Smooth muscle cell (in vitro differentiated cells): ENCODE data around the gene HELZ. TPM values are rescaled to one million over a fixed set of nuclear protein-coding genes. Genes with fewer than 3 reads are reported as not detected.

ENCODE experiments used
- DNase-seq: peaks from one replicate; lab custom pipeline; 2025; ENCODE audit not compliant: unreplicated experiment; lab: John Stamatoyannopoulos, UW
- H2AFZ ChIP-seq: fragments of 200-600 bp; sonication (generic); 2 replicates; pipeline ENCODE4 v1.6.0; 2016; ENCODE audit warnings: antibody characterized with exemption, low read depth, mild to moderate bottlenecking
- H3F3A ChIP-seq: fragments of 200-600 bp; sonication (generic); 2 replicates; pipeline ENCODE4 v1.6.0; 2017; ENCODE audit warnings: antibody characterized with exemption, low read depth
- H3K27ac ChIP-seq: fragments of 200-600 bp; sonication (generic); 2 replicates; pipeline ENCODE4 v1.5.1; 2016; ENCODE audit warnings: low read depth, mild to moderate bottlenecking
- H3K27me3 ChIP-seq: fragments of 200-600 bp; sonication (generic); 2 replicates; pipeline ENCODE4 v1.6.1; 2016; ENCODE audit warnings: low read depth, mild to moderate bottlenecking
- H3K36me3 ChIP-seq: fragments of 200-600 bp; sonication (generic); 2 replicates; pipeline ENCODE4 v1.5.1; 2016; ENCODE audit warnings: low read depth
- H3K4me1 ChIP-seq: fragments of 200-600 bp; sonication (generic); 2 replicates; pipeline ENCODE4 v1.5.1; 2016; ENCODE audit warnings: low read depth
- H3K4me2 ChIP-seq: fragments of 200-600 bp; sonication (generic); 2 replicates; pipeline ENCODE4 v1.6.0; 2016; ENCODE audit warnings: mild to moderate bottlenecking
- H3K4me3 ChIP-seq: fragments of 200-600 bp; sonication (generic); 2 replicates; pipeline ENCODE4 v1.5.1; 2016; ENCODE audit warnings: mild to moderate bottlenecking
- H3K79me2 ChIP-seq: fragments of 200-600 bp; sonication (generic); 2 replicates; pipeline ENCODE4 v1.6.0; 2016; ENCODE audit warnings: low read depth, mild to moderate bottlenecking
- H3K9ac ChIP-seq: fragments of 200-600 bp; sonication (generic); 2 replicates; pipeline ENCODE4 v1.6.0; 2016; ENCODE audit warnings: low read depth
- H3K9me3 ChIP-seq: fragments of 200-600 bp; sonication (generic); replicated peaks from 2 replicates; pipeline ENCODE4 v1.5.1; 2016; ENCODE audit warnings: low read depth
- H4K20me1 ChIP-seq: fragments of 200-600 bp; sonication (generic); 2 replicates; pipeline ENCODE4 v1.6.0; 2016; ENCODE audit warnings: low read depth
- WGBS: methylation state at CpG from one replicate; pipeline ENCODE4 v1.1.7; 2016; ENCODE audit warnings: low lambda C conversion rate; 5-methylcytosine and 5-hydroxymethylcytosine counted together
- polyA plus RNA-seq: library from polyadenylated mRNA; unstranded; fragments of >200 nt; fragmentation: Nextera tagmentation; extraction: Ambion mirVana; gene quantifications from 2 replicates; pipeline ENCODE4 v1.2.1, GENCODE V29; 2016
- total RNA-seq: library from RNA; depleted of rRNA; stranded (reverse); fragments of >200 nt; gene quantifications from 2 replicates; pipeline ENCODE4 v1.2.3, GENCODE V29; 2014
- TF ChIP-seq, protein P1 (sequence below): fragments of 200-600 bp; sonication (generic); IDR thresholded peaks from 2 replicates; pipeline ENCODE4 v1.5.1; 2017; ENCODE audit warnings: borderline replicate concordance, mild to moderate bottlenecking, antibody characterized with exemption; ENCODE audit not compliant: insufficient read depth, poor library complexity, severe bottlenecking

Gene HELZ
- total and polyA plus RNA-seq, 2 experiments from 2014 or later: 18.8 to 34.4 TPM

- Histone ChIP-seq H4K20me1 (peaks cover 11% of the 10 kb centered on the region), H3K4me2 (no peak overlapping the region), H2AFZ (no peak overlapping the region), H3K9me3 (no peaks in the 10 kb centered on the region), H3K4me1 (no peaks in the 10 kb centered on the region), H3K27ac (no peak overlapping the region), H3K79me2 (no peaks in the 10 kb centered on the region), H3K9ac (no peak overlapping the region), H3K36me3 (peaks cover 17% of the 10 kb centered on the region), H3K4me3 (no peak overlapping the region), H3K27me3 (no peaks in the 10 kb centered on the region), H3F3A (peaks cover 4% of the 10 kb centered on the region)
- TF ChIP-seq, protein P1, sequence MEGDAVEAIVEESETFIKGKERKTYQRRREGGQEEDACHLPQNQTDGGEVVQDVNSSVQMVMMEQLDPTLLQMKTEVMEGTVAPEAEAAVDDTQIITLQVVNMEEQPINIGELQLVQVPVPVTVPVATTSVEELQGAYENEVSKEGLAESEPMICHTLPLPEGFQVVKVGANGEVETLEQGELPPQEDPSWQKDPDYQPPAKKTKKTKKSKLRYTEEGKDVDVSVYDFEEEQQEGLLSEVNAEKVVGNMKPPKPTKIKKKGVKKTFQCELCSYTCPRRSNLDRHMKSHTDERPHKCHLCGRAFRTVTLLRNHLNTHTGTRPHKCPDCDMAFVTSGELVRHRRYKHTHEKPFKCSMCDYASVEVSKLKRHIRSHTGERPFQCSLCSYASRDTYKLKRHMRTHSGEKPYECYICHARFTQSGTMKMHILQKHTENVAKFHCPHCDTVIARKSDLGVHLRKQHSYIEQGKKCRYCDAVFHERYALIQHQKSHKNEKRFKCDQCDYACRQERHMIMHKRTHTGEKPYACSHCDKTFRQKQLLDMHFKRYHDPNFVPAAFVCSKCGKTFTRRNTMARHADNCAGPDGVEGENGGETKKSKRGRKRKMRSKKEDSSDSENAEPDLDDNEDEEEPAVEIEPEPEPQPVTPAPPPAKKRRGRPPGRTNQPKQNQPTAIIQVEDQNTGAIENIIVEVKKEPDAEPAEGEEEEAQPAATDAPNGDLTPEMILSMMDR: no peak
- no peak for DNase-seq
Measured at GRCh38 chr17:67162771-67163170, 82.2 kb downstream of the HELZ start.

- no peak overlapping the region for H3K4me2 ChIP-seq
- no peaks in the 10 kb centered on the region for H3K9me3 ChIP-seq
- no peak for DNase-seq
- H3K4me3 ChIP-seq: no peak overlapping the region
- no peaks in the 10 kb centered on the region for H3K4me1 ChIP-seq
- no peak overlapping the region for H3K9ac ChIP-seq
- peaks cover 11% of the 10 kb centered on the region for H3K36me3 ChIP-seq
- 97% methylated on average over 3 of the region's 3 CpGs for WGBS
- H4K20me1 ChIP-seq: peaks cover 11% of the 10 kb centered on the region
- H3K27ac ChIP-seq: no peak overlapping the region
- H2AFZ ChIP-seq: no peak overlapping the region
- H3K27me3 ChIP-seq: no peaks in the 10 kb centered on the region
- TF ChIP-seq, protein P1: no peak
- H3F3A ChIP-seq: peaks cover 4% of the 10 kb centered on the region
- H3K79me2 ChIP-seq: no peaks in the 10 kb centered on the region
Measured at GRCh38 chr17:67161573-67161972, 83.4 kb downstream of the HELZ start.

GRCh38 chr17:67160791-67161190, 84.2 kb downstream of the HELZ start:
- Histone ChIP-seq H3K36me3 (peaks cover 11% of the 10 kb centered on the region), H3K9ac (no peak overlapping the region), H3K9me3 (no peaks in the 10 kb centered on the region), H3K79me2 (no peaks in the 10 kb centered on the region), H4K20me1 (peaks cover 11% of the 10 kb centered on the region), H3F3A (peaks cover 4% of the 10 kb centered on the region), H3K4me1 (no peaks in the 10 kb centered on the region), H3K4me3 (no peak overlapping the region), H3K27ac (no peak overlapping the region), H2AFZ (no peak overlapping the region), H3K4me2 (no peak overlapping the region), H3K27me3 (no peaks in the 10 kb centered on the region)
- DNase-seq: no peak
- WGBS: 94% methylated on average over 8 of the region's 8 CpGs
- TF ChIP-seq, protein P1: no peak

DNA sequence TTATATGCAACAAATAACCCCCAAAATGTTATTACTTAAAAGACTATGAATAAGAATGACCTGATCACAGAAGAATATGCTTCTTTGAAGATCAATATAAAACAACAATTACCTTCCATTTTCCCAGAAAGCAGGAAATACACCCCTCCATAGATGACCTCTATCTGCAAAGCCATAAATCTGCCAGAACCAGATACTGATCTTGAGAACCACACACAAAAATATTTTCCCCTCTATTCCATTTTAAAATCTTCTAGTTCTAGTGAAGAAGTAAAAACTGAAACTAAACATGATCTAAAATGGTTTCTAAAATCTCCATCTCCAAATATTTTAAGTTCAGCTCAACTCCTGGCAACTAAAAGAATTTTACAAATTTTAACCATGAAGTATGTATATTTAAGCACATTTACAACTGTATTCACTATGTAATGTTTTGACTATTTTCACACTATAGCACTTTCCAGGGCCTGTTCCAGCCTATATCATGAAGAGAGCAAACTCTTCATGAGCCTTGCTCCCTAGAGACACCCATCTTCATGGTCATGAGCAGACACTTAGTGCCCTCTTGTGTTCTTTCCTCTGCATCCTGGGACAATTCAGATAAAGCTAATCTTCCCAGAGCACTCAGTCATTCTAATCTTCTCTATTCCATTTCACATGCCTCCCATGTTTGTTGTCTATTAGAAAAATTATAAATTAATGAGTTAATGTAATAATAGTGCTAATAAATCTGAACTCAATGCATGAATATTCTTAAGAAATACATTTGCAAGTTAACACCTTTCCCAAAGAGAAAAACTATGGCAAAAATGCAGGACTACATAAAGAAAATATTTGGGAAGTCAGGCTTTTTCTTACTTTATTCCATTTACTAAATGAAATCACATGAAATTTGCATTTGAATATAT, 87.0 kb downstream of the HELZ start:
- H3K9ac ChIP-seq: no peak overlapping the region
- no peak for DNase-seq

More for the DNA sequence above, 87.0 kb downstream of the HELZ start:
- peaks cover 20% of the 10 kb centered on the region for H4K20me1 ChIP-seq
- TF ChIP-seq, protein P1: no peak
- no peak overlapping the region for H3K27ac ChIP-seq
- H3K4me2 ChIP-seq: no peak overlapping the region
- peaks cover 11% of the 10 kb centered on the region for H3K36me3 ChIP-seq
- no peaks in the 10 kb centered on the region for H3K9me3 ChIP-seq
- no peak overlapping the region for H3K4me3 ChIP-seq
- H3K4me1 ChIP-seq: no peaks in the 10 kb centered on the region
- peaks cover 4% of the 10 kb centered on the region for H3F3A ChIP-seq
- H3K79me2 ChIP-seq: no peaks in the 10 kb centered on the region
- H3K27me3 ChIP-seq: no peaks in the 10 kb centered on the region
- H2AFZ ChIP-seq: no peak overlapping the region
